Spleen (tissue), 11 donors: ENCODE results near the gene PACS1. TPM values are rescaled to one million over a fixed set of nuclear protein-coding genes. Genes with fewer than 3 reads are reported as not detected.

Experiments
- DNase-seq: peaks from one replicate; pipeline ENCODE4 v3.0.0-alpha.2; 2020
- H3K27ac ChIP-seq, 8 donors: fragments of 200-600 bp; sonication (generic) in 7 of 8; 1 replicate in 4 of 8; 2 replicates in 4 of 8; pipeline versions ENCODE4 v1.5.0 to v1.8.0; 2016 to 2021; ENCODE audit warnings: inconsistent platforms in 4 of 8, mild to moderate bottlenecking in 4 of 8, moderate library complexity in 1 of 8
- H3K27me3 ChIP-seq, 7 donors: fragments of 200-600 bp; sonication (generic) in 6 of 7; replicated peaks in 1 of 7; 1 replicate in 4 of 7; 2 replicates in 3 of 7; pipeline versions ENCODE4 v1.5.0 to v1.8.0; 2016 to 2021; ENCODE audit warnings: inconsistent platforms in 3 of 7, mild to moderate bottlenecking in 1 of 7
- H3K36me3 ChIP-seq, 6 donors: fragments of 200-600 bp; sonication (generic) in 5 of 6; 1 replicate in 4 of 6; 2 replicates in 2 of 6; pipeline versions ENCODE4 v1.5.0 to v1.8.0; 2016 to 2021; ENCODE audit warnings: inconsistent platforms in 2 of 6
- H3K4me1 ChIP-seq, 6 donors: fragments of 200-600 bp; sonication (generic) in 5 of 6; 1 replicate in 3 of 6; 2 replicates in 3 of 6; pipeline versions ENCODE4 v1.5.0 to v1.8.0; 2016 to 2021; ENCODE audit warnings: inconsistent platforms in 3 of 6
- H3K4me3 ChIP-seq, 8 donors: fragments of 200-600 bp; sonication (generic) in 7 of 8; 1 replicate in 4 of 8; 2 replicates in 4 of 8; pipeline versions ENCODE4 v1.5.0 to v1.8.0; 2016 to 2021; ENCODE audit warnings: inconsistent platforms in 4 of 8, mild to moderate bottlenecking in 4 of 8, moderate library complexity in 2 of 8
- H3K9me3 ChIP-seq, 8 donors: fragments of 200-600 bp; sonication (generic) in 7 of 8; 1 replicate in 4 of 8; 2 replicates in 4 of 8; pipeline versions ENCODE4 v1.5.0 to v1.8.0; 2016 to 2021; ENCODE audit warnings: inconsistent platforms in 4 of 8
- CTCF ChIP-seq, 11 experiments: fragments of 200-600 bp in 7 of 11; fragments of 450-650 bp in 4 of 11; sonication (generic) in 4 of 11; IDR thresholded peaks in 8 of 11; conservative IDR thresholded peaks in 3 of 11; 1 replicate in 7 of 11; 2 replicates in 4 of 11; pipeline versions ENCODE4 v1.4.0 to v1.8.0; 2016 to 2021; ENCODE audit warnings: antibody characterized with exemption in 11 of 11, inconsistent platforms in 4 of 11, mild to moderate bottlenecking in 1 of 11
- POLR2A ChIP-seq, 3 donors: fragments of 450-650 bp; IDR thresholded peaks; one replicate each; pipeline ENCODE4 v1.5.1; 2017; ENCODE audit warnings: antibody characterized with exemption in 3 of 3, mild to moderate bottlenecking in 1 of 3
- POLR2AphosphoS5 ChIP-seq, 3 donors: sonication (generic); formaldehyde crosslinking; IDR thresholded peaks; one replicate each; pipeline ENCODE4 v1.5.1; 2017; ENCODE audit warnings: antibody characterized with exemption in 3 of 3
- WGBS, 5 donors: extraction: QIAGEN DNeasy Blood & Tissue Kit in 3 of 5; methylation state at CpG; one replicate each; pipeline versions ENCODE4 v1.1.5 to v1.1.7; 2013 to 2018; 5-methylcytosine and 5-hydroxymethylcytosine counted together
- intact Hi-C: fragments of 100-400 bp; cut with DNase I; formaldehyde crosslinking; loops from one replicate; pipeline ENCODE4 v1.15.0; 2023; ENCODE audit warnings: low total_unique reads
- polyA plus RNA-seq, 3 donors: library from polyadenylated mRNA; stranded (reverse); fragments of 200-250 nt; gene quantifications; one replicate each; pipeline ENCODE4 v1.2.1, GENCODE V29; 2013
- total RNA-seq, 7 donors: library from RNA; depleted of rRNA in 3 of 7; stranded (reverse); fragments of >200 nt in 3 of 7; fragmentation: NEBNext Ultra II Directional in 4 of 7; extraction: Animal tissue kit (Norgen Biotek cat#: 25700) in 4 of 7; gene quantifications; one replicate each; pipeline versions ENCODE4 v1.1.0 to v1.2.1, GENCODE V29; 2016 to 2021
- donor health status: healthy with polysubstance abuse.
- donor health status: DM: no; HTN: no; CAD: no; lungs with moderate emphysema.
- donor health status: DM: no; HTN: no; CAD: no.
- donor health status: Bipolar disorder and iron deficiency.
- donor health status: healthy.
- donor health status: DM: no; HTN: no; CAD: no.
- donor health status: DM: yes; HTN: yes; CAD: no.

PACS1 gene
- total and polyA plus RNA-seq, 10 donors: 20.6 to 126 (median 98.8) TPM

DNA sequence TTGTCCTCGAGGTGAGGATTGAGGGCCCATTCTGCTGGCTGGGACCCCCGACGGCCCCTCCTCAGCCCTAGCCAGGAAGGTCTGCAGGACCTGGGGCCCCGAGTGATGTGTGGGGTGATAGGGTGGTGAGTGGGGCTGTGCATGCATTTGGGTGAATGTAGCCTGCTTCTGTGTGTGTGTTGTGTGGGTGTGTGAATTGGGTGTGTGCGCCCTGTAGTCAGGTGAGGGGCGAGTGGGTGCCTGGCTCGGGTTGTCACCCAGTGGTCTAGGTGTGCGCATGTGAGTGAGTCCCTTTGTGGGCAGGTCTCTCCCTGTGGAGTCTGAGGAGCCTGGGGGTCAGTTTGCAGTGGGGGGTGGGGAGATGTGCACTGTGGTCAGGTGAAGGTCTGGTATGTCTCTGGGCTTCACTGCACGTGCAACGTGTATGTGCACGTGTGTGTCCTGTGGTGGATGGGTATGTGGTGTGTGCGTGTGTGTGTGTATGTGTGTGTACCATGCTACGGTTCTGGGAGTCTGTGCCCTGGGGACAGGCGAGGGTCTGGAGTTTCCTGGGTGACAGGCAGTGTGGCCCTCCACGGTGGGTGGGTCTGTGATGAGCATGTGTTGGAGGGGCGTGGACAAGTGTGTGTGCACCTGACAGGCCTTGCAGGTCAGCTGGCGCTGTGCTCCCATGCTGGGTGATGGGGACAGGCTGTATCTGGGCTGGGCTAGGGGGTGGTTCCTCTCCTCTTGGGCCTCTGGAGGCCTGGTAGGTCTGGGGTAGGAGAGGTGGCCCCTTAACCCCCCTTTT, 222.7 kb downstream of the PACS1 start:
- H3K4me3 ChIP-seq: peak overlapping the region in 1 of 8 donors; percentile 73
- H3K36me3 ChIP-seq: no peaks in the 10 kb centered on the region
- intact Hi-C loops: no loop called here
- DNase-seq: no peak
- peaks cover 0 to 73% (median 37%) of the 10 kb centered on the region in 7 donors for H3K27me3 ChIP-seq
- WGBS, 5 donors: 40 to 64% (median 55%) methylated on average over 12 to 17 of the region's 17 CpGs
- TF ChIP-seq POLR2AphosphoS5 (IDR thresholded peaks at IDR 0.05): no peak
- TF ChIP-seq CTCF (IDR thresholded peaks at IDR 0.05 in 8 of 11, conservative IDR thresholded peaks at IDR 0.05 in 3 of 11): no peak
- no peak for TF ChIP-seq POLR2A (IDR thresholded peaks at IDR 0.05)
- peaks cover 14 to 44% (median 33%) of the 10 kb centered on the region in 6 donors for H3K4me1 ChIP-seq
- no peak overlapping the region for H3K27ac ChIP-seq
- no peaks in the 10 kb centered on the region for H3K9me3 ChIP-seq

DNA sequence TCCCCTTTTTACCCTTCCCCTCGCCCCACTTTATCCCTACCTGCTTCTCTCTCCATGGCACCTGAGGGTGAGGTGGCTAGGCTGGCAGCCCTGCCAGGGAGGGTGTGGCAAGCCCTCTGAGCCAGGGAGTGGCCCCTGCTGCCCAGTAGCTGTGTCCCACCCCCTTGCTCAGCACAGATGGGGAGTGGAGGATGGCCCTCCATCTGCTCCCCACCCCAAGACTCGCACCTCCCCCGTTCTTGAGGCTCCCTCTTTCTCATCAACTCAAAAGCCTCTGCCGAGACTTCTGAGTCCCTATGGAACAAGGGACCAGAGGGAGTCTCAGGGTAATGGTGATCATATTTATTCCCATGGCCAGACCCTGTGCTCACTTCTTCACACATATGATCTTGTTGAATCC, 223.3 kb downstream of the PACS1 start:
- Histone ChIP-seq H3K36me3 (no peaks in the 10 kb centered on the region), H3K4me1 (peaks cover 8 to 38% (median 27%) of the 10 kb centered on the region in 6 donors), H3K4me3 (no peak overlapping the region), H3K27me3 (peaks cover 0 to 73% (median 37%) of the 10 kb centered on the region in 7 donors), H3K9me3 (no peaks in the 10 kb centered on the region), H3K27ac (no peak overlapping the region)
- no peak for DNase-seq
- WGBS, 5 donors: 79 to 91% (median 82%) methylated on average over 3 to 4 of the region's 4 CpGs
- TF ChIP-seq POLR2AphosphoS5 (IDR thresholded peaks at IDR 0.05) (no peak), POLR2A (IDR thresholded peaks at IDR 0.05) (no peak), CTCF (IDR thresholded peaks at IDR 0.05 in 8 of 11, conservative IDR thresholded peaks at IDR 0.05 in 3 of 11) (no peak)
- intact Hi-C loops: no loop called here

- TF ChIP-seq POLR2AphosphoS5 (IDR thresholded peaks at IDR 0.05): no peak
Measured at GRCh38 chr11:66293777-66294625, 223.9 kb downstream of the PACS1 start.

More at GRCh38 chr11:66293777-66294625, 223.9 kb downstream of the PACS1 start:
- DNase-seq: no peak
- no peak overlapping the region for H3K4me3 ChIP-seq
- peaks cover 0 to 73% (median 37%) of the 10 kb centered on the region in 7 donors for H3K27me3 ChIP-seq
- no peak overlapping the region for H3K27ac ChIP-seq
- no peaks in the 10 kb centered on the region for H3K36me3 ChIP-seq
- H3K9me3 ChIP-seq: no peaks in the 10 kb centered on the region
- intact Hi-C loops: no loop called here
- H3K4me1 ChIP-seq: peaks cover 7 to 35% (median 24%) of the 10 kb centered on the region in 6 donors
- WGBS, 5 donors: 80 to 92% (median 82%) methylated on average over 20 to 30 of the region's 30 CpGs

Other genes with a start within 250 kb of the PACS1 start
- 1 to 10 TPM in 2 of 7 donors, under 1 TPM in 3, not detected in 2; 0.22 to 1.2 (median 0.77) TPM for gene SNX32, start 236.3 kb upstream of the PACS1 start, total RNA-seq
- 1 to 10 TPM in 1 of 3 donors, under 1 TPM in 2; 0.45 to 1.5 (median 0.89) TPM for gene SNX32, start 236.3 kb upstream of the PACS1 start, polyA plus RNA-seq
- gene CFL1, start 212.1 kb upstream of the PACS1 start, total RNA-seq: 1,000 to 10,000 TPM in 2 of 7 donors, 100 to 1,000 TPM in 5; 666 to 1,219 (median 868) TPM
- 100 to 1,000 TPM; 562 to 869 (median 862) TPM for gene CFL1, start 212.1 kb upstream of the PACS1 start, polyA plus RNA-seq
- gene MUS81, start 209.8 kb upstream of the PACS1 start, total RNA-seq: 10 to 100 TPM; 54.8 to 77.3 (median 65.5) TPM
- 10 to 100 TPM; 71.2 to 93.5 (median 89.5) TPM for gene MUS81, start 209.8 kb upstream of the PACS1 start, polyA plus RNA-seq
- gene EFEMP2, start 197.5 kb upstream of the PACS1 start, total RNA-seq: 10 to 100 TPM; 21.0 to 53.5 (median 38.4) TPM
- 10 to 100 TPM; 22.5 to 39.1 (median 31.4) TPM for gene EFEMP2, start 197.5 kb upstream of the PACS1 start, polyA plus RNA-seq
- gene CTSW, start 190.4 kb upstream of the PACS1 start, total RNA-seq: 10 to 100 TPM; 18.8 to 38.2 (median 29.5) TPM
- 10 to 100 TPM in 2 of 3 donors, 1 to 10 TPM in 1; 5.6 to 13.2 (median 10.8) TPM for gene CTSW, start 190.4 kb upstream of the PACS1 start, polyA plus RNA-seq
- gene FIBP, start 181.8 kb upstream of the PACS1 start, total RNA-seq: 10 to 100 TPM; 52.3 to 79.0 (median 64.9) TPM
- gene FIBP, start 181.8 kb upstream of the PACS1 start, polyA plus RNA-seq: 10 to 100 TPM; 61.9 to 66.3 (median 62.3) TPM
- 10 to 100 TPM; 38.7 to 61.7 (median 44.4) TPM for gene CCDC85B, start 179.6 kb upstream of the PACS1 start, total RNA-seq
- gene CCDC85B, start 179.6 kb upstream of the PACS1 start, polyA plus RNA-seq: 100 to 1,000 TPM in 1 of 3 donors, 10 to 100 TPM in 2; 53.9 to 131 (median 96.2) TPM
- 1 to 10 TPM in 6 of 7 donors, under 1 TPM in 1; 0.42 to 5.4 (median 1.6) TPM for gene FOSL1, start 169.9 kb upstream of the PACS1 start, total RNA-seq
- 1 to 10 TPM in 2 of 3 donors, under 1 TPM in 1; 0.59 to 1.2 (median 1.2) TPM for gene FOSL1, start 169.9 kb upstream of the PACS1 start, polyA plus RNA-seq
- 10 to 100 TPM; 22.0 to 40.9 (median 31.7) TPM for gene C11orf68, start 151.2 kb upstream of the PACS1 start, total RNA-seq
- 10 to 100 TPM; 34.3 to 44.9 (median 36.7) TPM for gene C11orf68, start 151.2 kb upstream of the PACS1 start, polyA plus RNA-seq
- gene DRAP1, start 150.8 kb upstream of the PACS1 start, total RNA-seq: 10 to 100 TPM; 58.3 to 84.2 (median 69.6) TPM
- 100 to 1,000 TPM; 116 to 123 (median 122) TPM for gene DRAP1, start 150.8 kb upstream of the PACS1 start, polyA plus RNA-seq
- under 1 TPM in 1 of 7 donors, not detected in 6; 0.24 TPM for gene TSGA10IP, start 124.8 kb upstream of the PACS1 start, total RNA-seq
- under 1 TPM; 0.06 to 0.24 (median 0.14) TPM for gene TSGA10IP, start 124.8 kb upstream of the PACS1 start, polyA plus RNA-seq
- gene SART1, start 108.5 kb upstream of the PACS1 start, total RNA-seq: 10 to 100 TPM; 26.6 to 64.7 (median 54.9) TPM
- 100 to 1,000 TPM in 2 of 3 donors, 10 to 100 TPM in 1; 80.3 to 117 (median 109) TPM for gene SART1, start 108.5 kb upstream of the PACS1 start, polyA plus RNA-seq
- 10 to 100 TPM; 24.5 to 39.2 (median 35.5) TPM for gene EIF1AD, start 68.1 kb upstream of the PACS1 start, total RNA-seq
- 10 to 100 TPM; 14.3 to 22.0 (median 15.4) TPM for gene EIF1AD, start 68.1 kb upstream of the PACS1 start, polyA plus RNA-seq
- gene BANF1, start 67.8 kb upstream of the PACS1 start, total RNA-seq: 100 to 1,000 TPM in 3 of 7 donors, 10 to 100 TPM in 4; 50.5 to 139 (median 92.9) TPM
- gene BANF1, start 67.8 kb upstream of the PACS1 start, polyA plus RNA-seq: 100 to 1,000 TPM; 151 to 219 (median 196) TPM
- gene CST6, start 58.3 kb upstream of the PACS1 start, total RNA-seq: not detected
- gene CST6, start 58.3 kb upstream of the PACS1 start, polyA plus RNA-seq: 1 to 10 TPM in 1 of 3 donors, under 1 TPM in 2; 0.76 to 1.4 (median 0.93) TPM
- gene CATSPER1, start 43.8 kb upstream of the PACS1 start, total RNA-seq: 1 to 10 TPM in 3 of 7 donors, under 1 TPM in 2, not detected in 2; 0.70 to 1.2 (median 1.1) TPM
- under 1 TPM; 0.30 to 0.51 (median 0.50) TPM for gene CATSPER1, start 43.8 kb upstream of the PACS1 start, polyA plus RNA-seq
- not detected for gene GAL3ST3, start 21.1 kb upstream of the PACS1 start, total RNA-seq
- gene GAL3ST3, start 21.1 kb upstream of the PACS1 start, polyA plus RNA-seq: under 1 TPM; 0.03 to 0.04 (median 0.03) TPM
- 100 to 1,000 TPM; 139 to 195 (median 164) TPM for gene SF3B2, start 17.9 kb upstream of the PACS1 start, total RNA-seq
- gene SF3B2, start 17.9 kb upstream of the PACS1 start, polyA plus RNA-seq: 100 to 1,000 TPM in 1 of 3 donors, 10 to 100 TPM in 2; 77.5 to 104 (median 89.9) TPM
- gene KLC2, start 187.4 kb downstream of the PACS1 start, total RNA-seq: 10 to 100 TPM in 6 of 7 donors, 1 to 10 TPM in 1; 8.8 to 30.8 (median 18.3) TPM
- 10 to 100 TPM in 1 of 3 donors, 1 to 10 TPM in 2; 5.5 to 19.5 (median 7.8) TPM for gene KLC2, start 187.4 kb downstream of the PACS1 start, polyA plus RNA-seq
- 100 to 1,000 TPM; 101 to 130 (median 123) TPM for gene RAB1B, start 198.4 kb downstream of the PACS1 start, total RNA-seq
- gene RAB1B, start 198.4 kb downstream of the PACS1 start, polyA plus RNA-seq: 100 to 1,000 TPM in 1 of 3 donors, 10 to 100 TPM in 2; 66.8 to 150 (median 77.0) TPM
- gene CNIH2, start 207.9 kb downstream of the PACS1 start, total RNA-seq: 1 to 10 TPM in 3 of 7 donors, under 1 TPM in 2, not detected in 2; 0.40 to 1.9 (median 1.3) TPM
- under 1 TPM; 0.20 to 0.57 (median 0.26) TPM for gene CNIH2, start 207.9 kb downstream of the PACS1 start, polyA plus RNA-seq
- 10 to 100 TPM; 34.7 to 50.4 (median 40.4) TPM for gene YIF1A, start 218.9 kb downstream of the PACS1 start, total RNA-seq
- gene YIF1A, start 218.9 kb downstream of the PACS1 start, polyA plus RNA-seq: 10 to 100 TPM; 48.3 to 60.1 (median 49.3) TPM
- gene TMEM151A, start 221.6 kb downstream of the PACS1 start, total RNA-seq: under 1 TPM in 1 of 7 donors, not detected in 6; 0.34 TPM
- gene TMEM151A, start 221.6 kb downstream of the PACS1 start, polyA plus RNA-seq: under 1 TPM in 2 of 3 donors, not detected in 1; 0.02 TPM
- gene CD248, start 246.8 kb downstream of the PACS1 start, total RNA-seq: 10 to 100 TPM in 2 of 7 donors, 1 to 10 TPM in 5; 4.7 to 15.7 (median 6.5) TPM
- 1 to 10 TPM; 1.7 to 2.7 (median 2.0) TPM for gene CD248, start 246.8 kb downstream of the PACS1 start, polyA plus RNA-seq